MM.1S (cell line): ENCODE data around the gene ABCA1.

Experiments
- DNase-seq: peaks from one replicate; pipeline ENCODE4 v3.0.0-alpha.2; 2015
- H2AFZ ChIP-seq: fragments of 300-600 bp; sonication (generic); 2 replicates; pipeline ENCODE4 v1.6.0; 2016; ENCODE audit warnings: antibody characterized with exemption, low read length
- H3F3A ChIP-seq: fragments of 300-600 bp; sonication (generic); 2 replicates; pipeline ENCODE4 v1.6.1; 2016; ENCODE audit warnings: mild to moderate bottlenecking, antibody characterized with exemption, low read length, moderate library complexity, mixed read lengths; ENCODE audit not compliant: insufficient read depth
- H3K27ac ChIP-seq: fragments of 300-600 bp; sonication (generic); 2 replicates; pipeline ENCODE4 v1.5.1; 2016; ENCODE audit warnings: mild to moderate bottlenecking, low read length
- H3K27me3 ChIP-seq: fragments of 300-600 bp; sonication (generic); replicated peaks from 2 replicates; pipeline ENCODE4 v1.6.0; 2016; ENCODE audit warnings: low read length; ENCODE audit not compliant: insufficient read depth
- H3K36me3 ChIP-seq: fragments of 300-600 bp; sonication (generic); replicated peaks from 2 replicates; pipeline ENCODE4 v1.6.1; 2016; ENCODE audit warnings: mild to moderate bottlenecking, low read length, mixed read lengths; ENCODE audit not compliant: insufficient read depth
- H3K4me1 ChIP-seq: fragments of 300-600 bp; sonication (generic); 2 replicates; pipeline ENCODE4 v1.6.1; 2016; ENCODE audit warnings: low read length, mixed read lengths
- H3K4me2 ChIP-seq: fragments of 300-600 bp; sonication (generic); 2 replicates; pipeline ENCODE4 v1.6.0; 2016; ENCODE audit warnings: low read depth, low read length
- H3K4me3 ChIP-seq: fragments of 300-600 bp; sonication (generic); 2 replicates; pipeline ENCODE4 v1.5.1; 2016; ENCODE audit warnings: low read length, mixed read lengths
- H3K79me2 ChIP-seq: fragments of 300-600 bp; sonication (generic); 2 replicates; pipeline ENCODE4 v1.6.1; 2016; ENCODE audit warnings: mixed run types, low read length, mixed read lengths
- H3K9ac ChIP-seq: fragments of 300-600 bp; sonication (generic); 2 replicates; pipeline ENCODE4 v1.6.1; 2016; ENCODE audit warnings: low read length, mixed read lengths
- H3K9me2 ChIP-seq: fragments of 300-600 bp; sonication (generic); replicated peaks from 2 replicates; pipeline ENCODE4 v1.6.1; 2016; ENCODE audit warnings: mild to moderate bottlenecking, low read length, mixed read lengths; ENCODE audit not compliant: insufficient read depth
- H3K9me3 ChIP-seq: fragments of 300-600 bp; sonication (generic); replicated peaks from 2 replicates; pipeline ENCODE4 v1.6.1; 2016; ENCODE audit warnings: mild to moderate bottlenecking, low read length, mixed read lengths; ENCODE audit not compliant: insufficient read depth
- H4K20me1 ChIP-seq: fragments of 300-600 bp; sonication (generic); 2 replicates; pipeline ENCODE4 v1.6.1; 2016; ENCODE audit warnings: mild to moderate bottlenecking, low read length, moderate library complexity, mixed read lengths; ENCODE audit not compliant: insufficient read depth
- EZH2 ChIP-seq: fragments of 300-600 bp; sonication (generic); optimal IDR thresholded peaks from 2 replicates; pipeline ENCODE3; 2017; ENCODE audit warnings: low read depth, mild to moderate bottlenecking, antibody characterized with exemption, low read length, mixed read lengths
- EZH2phosphoT487 ChIP-seq: fragments of 300-600 bp; sonication (generic); IDR thresholded peaks from 2 replicates; pipeline ENCODE4 v1.6.1; 2018; ENCODE audit warnings: antibody characterized with exemption, low read length
- TF ChIP-seq, protein P1 (sequence below): fragments of 300-600 bp; sonication (generic); IDR thresholded peaks from 2 replicates; pipeline ENCODE4 v1.5.1; 2016; ENCODE audit warnings: antibody characterized with exemption, low read length, mixed read lengths

The ABCA1 gene

DNA sequence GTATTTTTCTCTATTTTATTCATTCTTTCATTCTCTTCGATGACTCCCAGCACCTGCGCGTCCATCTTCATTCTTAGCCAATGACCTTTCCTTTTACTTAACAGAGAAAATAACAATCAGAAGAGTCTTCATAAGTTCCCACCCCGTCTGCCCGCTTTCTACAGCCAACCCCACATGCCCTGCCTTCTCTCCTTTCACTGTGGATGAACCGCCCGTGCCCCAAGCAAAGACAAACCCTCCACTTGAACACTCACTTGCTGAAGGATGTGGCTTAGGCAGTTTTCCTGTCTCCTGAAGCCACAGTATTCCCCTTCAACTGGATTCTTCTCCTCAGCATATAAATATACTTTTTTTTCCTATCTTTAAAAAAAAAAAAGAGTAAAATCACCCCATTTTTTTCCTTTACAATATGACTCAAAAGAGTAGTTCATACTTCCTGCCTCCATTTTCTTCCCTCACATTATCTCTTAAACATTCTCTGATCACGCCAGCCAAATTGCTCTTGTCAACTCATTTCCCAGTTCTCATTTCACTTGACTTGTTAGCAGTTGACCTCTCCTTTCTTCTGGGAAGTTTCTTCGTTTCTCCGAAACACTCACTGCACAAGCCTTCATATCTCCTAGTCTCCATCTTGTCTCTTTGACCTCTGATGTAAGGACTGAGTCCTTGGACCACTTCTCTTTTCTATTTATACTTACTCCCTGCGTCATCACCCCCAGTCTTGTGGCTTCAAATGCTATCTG is 153.0 kb downstream of the ABCA1 start:
- Histone ChIP-seq H2AFZ (0 out of 2 replicates have a peak overlapping the region, but pooled peaks have one; percentile 23), H3K4me3 (no peak overlapping the region), H3K4me2 (peak overlapping the region; percentile 5), H4K20me1 (no peaks in the 10 kb centered on the region), H3K79me2 (no peaks in the 10 kb centered on the region), H3K4me1 (peaks cover 24% of the 10 kb centered on the region), H3K27me3 (no peaks in the 10 kb centered on the region), H3K27ac (peak overlapping the region; percentile 47; the same call in 1 of the 2 replicates), H3F3A (peaks cover 16% of the 10 kb centered on the region), H3K36me3 (no peaks in the 10 kb centered on the region), H3K9me3 (no peaks in the 10 kb centered on the region), H3K9me2 (no peaks in the 10 kb centered on the region), H3K9ac (no peak overlapping the region)
- DNase-seq = no peak
- no peak for TF ChIP-seq EZH2
- no peak for TF ChIP-seq EZH2phosphoT487
- TF ChIP-seq, protein P1, sequence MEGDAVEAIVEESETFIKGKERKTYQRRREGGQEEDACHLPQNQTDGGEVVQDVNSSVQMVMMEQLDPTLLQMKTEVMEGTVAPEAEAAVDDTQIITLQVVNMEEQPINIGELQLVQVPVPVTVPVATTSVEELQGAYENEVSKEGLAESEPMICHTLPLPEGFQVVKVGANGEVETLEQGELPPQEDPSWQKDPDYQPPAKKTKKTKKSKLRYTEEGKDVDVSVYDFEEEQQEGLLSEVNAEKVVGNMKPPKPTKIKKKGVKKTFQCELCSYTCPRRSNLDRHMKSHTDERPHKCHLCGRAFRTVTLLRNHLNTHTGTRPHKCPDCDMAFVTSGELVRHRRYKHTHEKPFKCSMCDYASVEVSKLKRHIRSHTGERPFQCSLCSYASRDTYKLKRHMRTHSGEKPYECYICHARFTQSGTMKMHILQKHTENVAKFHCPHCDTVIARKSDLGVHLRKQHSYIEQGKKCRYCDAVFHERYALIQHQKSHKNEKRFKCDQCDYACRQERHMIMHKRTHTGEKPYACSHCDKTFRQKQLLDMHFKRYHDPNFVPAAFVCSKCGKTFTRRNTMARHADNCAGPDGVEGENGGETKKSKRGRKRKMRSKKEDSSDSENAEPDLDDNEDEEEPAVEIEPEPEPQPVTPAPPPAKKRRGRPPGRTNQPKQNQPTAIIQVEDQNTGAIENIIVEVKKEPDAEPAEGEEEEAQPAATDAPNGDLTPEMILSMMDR = no peak

DNA sequence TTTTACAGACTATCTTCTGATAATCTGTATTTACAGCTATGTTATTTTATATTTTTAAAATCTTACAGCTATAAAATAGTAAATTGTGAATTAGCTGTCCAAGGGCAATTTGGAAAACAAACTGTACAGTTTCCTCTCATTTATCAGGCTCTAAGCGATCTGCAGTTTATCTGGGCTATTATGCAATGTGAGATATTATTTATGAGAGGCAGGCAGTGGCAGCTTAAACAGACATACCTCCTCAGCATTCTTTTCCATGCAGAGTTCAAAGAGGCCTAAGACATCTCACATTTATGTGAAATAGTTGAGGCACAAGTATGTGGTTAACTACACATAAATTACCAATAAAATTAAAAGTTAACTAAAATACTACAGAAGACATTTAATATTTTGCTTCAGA is 153.8 kb downstream of the ABCA1 start:
- H3K9ac ChIP-seq = no peak overlapping the region
- TF ChIP-seq EZH2 (no peak), EZH2phosphoT487 (no peak)
- TF ChIP-seq, protein P1 = no peak
- no peak overlapping the region for H3K27ac ChIP-seq
- H3K27me3 ChIP-seq = no peaks in the 10 kb centered on the region
- no peaks in the 10 kb centered on the region for H3K79me2 ChIP-seq
- DNase-seq = no peak
- H3K9me2 ChIP-seq = no peaks in the 10 kb centered on the region
- no peaks in the 10 kb centered on the region for H4K20me1 ChIP-seq
- H2AFZ ChIP-seq = no peak overlapping the region
- no peaks in the 10 kb centered on the region for H3K36me3 ChIP-seq
- no peaks in the 10 kb centered on the region for H3K9me3 ChIP-seq
- no peak overlapping the region for H3K4me2 ChIP-seq
- peaks cover 18% of the 10 kb centered on the region for H3F3A ChIP-seq
- H3K4me1 ChIP-seq = peaks cover 24% of the 10 kb centered on the region
- H3K4me3 ChIP-seq = no peak overlapping the region

DNA sequence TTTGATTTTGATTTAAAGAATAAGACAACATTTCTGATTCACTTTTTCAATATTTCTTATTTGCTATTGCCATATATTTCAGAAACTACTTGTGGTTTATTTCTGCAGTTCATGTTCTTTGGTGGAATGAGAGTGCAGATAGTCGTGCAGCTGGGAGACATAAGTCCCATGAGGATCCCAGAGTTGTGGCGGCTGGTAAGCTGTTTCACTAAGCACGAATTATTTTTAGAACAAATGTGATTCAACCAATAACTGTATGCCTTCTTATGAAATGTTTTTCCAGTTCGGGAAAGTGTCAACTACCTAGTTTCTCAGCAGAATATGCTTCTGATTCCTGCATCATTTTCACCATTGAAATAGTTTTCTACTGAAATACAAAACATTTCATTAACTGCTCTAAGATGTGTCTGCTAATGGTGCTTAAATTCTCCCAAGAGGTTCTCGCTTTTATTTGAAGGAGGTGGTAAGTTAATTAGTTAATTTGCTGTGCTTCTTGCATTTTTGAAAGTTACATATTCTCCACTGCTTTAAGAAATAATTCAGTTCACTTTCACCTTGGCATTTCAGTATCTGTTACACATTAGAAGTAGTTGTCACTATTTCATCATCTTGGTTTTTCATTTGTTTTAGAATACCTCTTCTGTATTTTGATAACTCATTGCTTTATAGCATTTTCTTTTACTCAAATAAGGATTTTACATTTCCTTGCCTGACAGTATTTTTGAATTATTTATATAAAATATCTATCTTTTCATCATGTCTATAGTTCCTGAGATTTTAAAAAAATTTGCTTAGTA is 155.0 kb downstream of the ABCA1 start:
- Histone ChIP-seq H3K9ac (no peak overlapping the region), H2AFZ (0 out of 2 replicates have a peak overlapping the region, but pooled peaks have one; percentile 22), H3K4me2 (peak overlapping the region; percentile 65)

More for the DNA sequence above, 155.0 kb downstream of the ABCA1 start:
- no peak overlapping the region for H3K4me3 ChIP-seq
- H3K9me3 ChIP-seq = no peaks in the 10 kb centered on the region
- H3F3A ChIP-seq = peaks cover 18% of the 10 kb centered on the region
- H3K79me2 ChIP-seq = no peaks in the 10 kb centered on the region
- no peak for DNase-seq
- no peaks in the 10 kb centered on the region for H3K36me3 ChIP-seq
- TF ChIP-seq EZH2 = no peak
- TF ChIP-seq, protein P1 = no peak
- no peak for TF ChIP-seq EZH2phosphoT487
- no peaks in the 10 kb centered on the region for H4K20me1 ChIP-seq
- H3K9me2 ChIP-seq = no peaks in the 10 kb centered on the region
- H3K27ac ChIP-seq = peak overlapping the region; percentile 18; the same call in 1 of the 2 replicates
- H3K4me1 ChIP-seq = peaks cover 24% of the 10 kb centered on the region
- no peaks in the 10 kb centered on the region for H3K27me3 ChIP-seq
